GM08714 (cell line): ENCODE results near the gene CAPN12.

ENCODE experiments used
- H3K4me3 ChIP-seq: fragments of 200-500 bp; sonication (Bioruptor generic); 2 replicates; pipeline ENCODE4 v1.5.1; 2014; ENCODE audit warnings: mild to moderate bottlenecking, low read length, inconsistent platforms
- ZNF274 ChIP-seq: IDR thresholded peaks from 2 replicates; pipeline ENCODE4 v1.6.1; 2012; ENCODE audit warnings: mild to moderate bottlenecking, low read depth, low read length

Gene CAPN12

GRCh38 chr19:38699027-38699346 lies 45.3 kb downstream of the CAPN12 start:
- TF ChIP-seq ZNF274: no peak
- H3K4me3 ChIP-seq: no peak overlapping the region

- no peak for TF ChIP-seq ZNF274
- H3K4me3 ChIP-seq: no peak overlapping the region
Measured at GRCh38 chr19:38698225-38699026, 45.8 kb downstream of the CAPN12 start.

GRCh38 chr19:38697641-38698071 lies 46.6 kb downstream of the CAPN12 start:
- TF ChIP-seq ZNF274: no peak
- no peak overlapping the region for H3K4me3 ChIP-seq

GRCh38 chr19:38697197-38697596 lies 47.1 kb downstream of the CAPN12 start:
- H3K4me3 ChIP-seq: no peak overlapping the region
- no peak for TF ChIP-seq ZNF274

- no peak for TF ChIP-seq ZNF274
- no peak overlapping the region for H3K4me3 ChIP-seq
Measured at GRCh38 chr19:38696729-38697055, 47.6 kb downstream of the CAPN12 start.

GRCh38 chr19:38695832-38696728 lies 48.2 kb downstream of the CAPN12 start:
- TF ChIP-seq ZNF274: no peak

GRCh38 chr19:38695317-38695683 lies 49.0 kb downstream of the CAPN12 start:
- TF ChIP-seq ZNF274: no peak
- H3K4me3 ChIP-seq: no peak overlapping the region; the same call in 1 of the 2 replicates

More at GRCh38 chr19:38695832-38696728, 48.2 kb downstream of the CAPN12 start:
- no peak overlapping the region for H3K4me3 ChIP-seq

- no peak overlapping the region; the same call in 1 of the 2 replicates for H3K4me3 ChIP-seq
- TF ChIP-seq ZNF274: no peak
Measured at GRCh38 chr19:38693380-38694223, 50.7 kb downstream of the CAPN12 start.

- H3K4me3 ChIP-seq: no peak overlapping the region; the same call in 1 of the 2 replicates
- TF ChIP-seq ZNF274: no peak
Measured at GRCh38 chr19:38692458-38693379, 51.6 kb downstream of the CAPN12 start.

- no peak overlapping the region for H3K4me3 ChIP-seq
- TF ChIP-seq ZNF274: no peak
Measured at GRCh38 chr19:38691938-38692457, 52.3 kb downstream of the CAPN12 start.

- TF ChIP-seq ZNF274: no peak
- no peak overlapping the region for H3K4me3 ChIP-seq
Measured at GRCh38 chr19:38690832-38691231, 53.4 kb downstream of the CAPN12 start.

GRCh38 chr19:38690146-38690545 lies 54.1 kb downstream of the CAPN12 start:
- no peak overlapping the region for H3K4me3 ChIP-seq
- TF ChIP-seq ZNF274: no peak

- no peak for TF ChIP-seq ZNF274
- no peak overlapping the region for H3K4me3 ChIP-seq
Measured at GRCh38 chr19:38687837-38688378, 56.4 kb downstream of the CAPN12 start.
